Ascending aorta (tissue), 2 donors: ENCODE data around the gene BRMS1L. TPM values are rescaled to one million over a fixed set of nuclear protein-coding genes. Genes with fewer than 3 reads are reported as not detected.
"Not testable (repeated sequence)": the region's sequence is repeated elsewhere in the genome, so short reads cannot be mapped to it uniquely, and the experiment has no call there.

ENCODE experiments used
- DNase-seq, 2 donors: peaks; one replicate each; pipeline ENCODE4 v3.0.0-alpha.2; 2019; ENCODE audit warnings: low spot score in 2 of 2
- H3K27ac ChIP-seq, 2 donors: fragments of 200-600 bp; sonication (generic); one replicate each; pipeline ENCODE4 v1.5.1; 2016 to 2017; ENCODE audit warnings: mild to moderate bottlenecking in 1 of 2
- H3K27me3 ChIP-seq: fragments of 200-600 bp; sonication (generic); one replicate; pipeline ENCODE4 v1.5.1; 2017
- H3K36me3 ChIP-seq, 2 donors: fragments of 200-600 bp; sonication (generic); one replicate each; pipeline ENCODE4 v1.5.1; 2016
- H3K4me1 ChIP-seq, 2 donors: fragments of 200-600 bp; sonication (generic); one replicate each; pipeline ENCODE4 v1.5.1; 2016 to 2017; ENCODE audit warnings: mild to moderate bottlenecking in 1 of 2
- H3K4me3 ChIP-seq, 2 donors: fragments of 200-600 bp; sonication (generic); one replicate each; pipeline ENCODE4 v1.5.1; 2016 to 2017; ENCODE audit warnings: mild to moderate bottlenecking in 1 of 2
- H3K9me3 ChIP-seq, 2 donors: fragments of 200-600 bp; sonication (generic); one replicate each; pipeline ENCODE4 v1.5.1; 2016
- CTCF ChIP-seq, 3 experiments: fragments of 200-600 bp in 2 of 3; fragments of 450-650 bp in 1 of 3; sonication (generic) in 2 of 3; IDR thresholded peaks; one replicate each; pipeline ENCODE4 v1.5.1; 2016 to 2019; ENCODE audit warnings: antibody characterized with exemption in 3 of 3, mild to moderate bottlenecking in 1 of 3, moderate library complexity in 1 of 3
- intact Hi-C: fragments of 100-400 bp; cut with DNase I; formaldehyde crosslinking; loops from one replicate; pipeline ENCODE4 v1.15.1; 2023
- total RNA-seq: library from RNA; depleted of rRNA; stranded (reverse); fragments of >200 nt; gene quantifications from one replicate; pipeline ENCODE4 v1.1.0, GENCODE V29; 2016

BRMS1L gene
- total RNA-seq, 1 donor from 2014 or later: 7.7 TPM

GRCh38 chr14:35825968-35826217 lies 245 bp upstream of the BRMS1L start:
- Histone ChIP-seq H3K36me3 (no peaks in the 10 kb centered on the region), H3K27ac (peak overlapping the region; percentile 98 to 99), H3K4me1 (peaks cover 0 to 4% of the 10 kb centered on the region in 2 donors), H3K9me3 (no peaks in the 10 kb centered on the region), H3K27me3 (no peaks in the 10 kb centered on the region), H3K4me3 (peak overlapping the region; percentile 90 to 92)
- no peak for DNase-seq
- intact Hi-C loops: loop anchor here (1.0 to 10.0 kb wide), 6 partner anchors 17 to 951 kb away; partner anchors contain the start of genes BAZ1A, FAM177A1, MBIP and NFKBIA
- TF ChIP-seq CTCF (IDR thresholded peaks at IDR 0.05): no peak

- DNase-seq: no peak
- intact Hi-C loops: loop anchor here (1.0 to 10.0 kb wide), 6 partner anchors 18 to 952 kb away; partner anchors contain the start of genes BAZ1A, FAM177A1, MBIP and NFKBIA
Measured at GRCh38 chr14:35826952-35827416, 846 bp downstream of the BRMS1L start.

GRCh38 chr14:35827678-35828472 lies 1.7 kb downstream of the BRMS1L start:
- peak overlapping the region in 1 of 2 donors; percentile 90 for H3K4me3 ChIP-seq
- H3K4me1 ChIP-seq: peaks cover 0 to 4% of the 10 kb centered on the region in 2 donors
- H3K36me3 ChIP-seq: peaks cover 3 to 16% of the 10 kb centered on the region in 2 donors
- no peak for TF ChIP-seq CTCF (IDR thresholded peaks at IDR 0.05)
- H3K27ac ChIP-seq: no peak overlapping the region
- H3K9me3 ChIP-seq: no peaks in the 10 kb centered on the region
- intact Hi-C loops: loop anchor here (2.0 to 10.0 kb wide), 5 partner anchors 39 to 953 kb away; partner anchors contain the start of genes BAZ1A, FAM177A1, MBIP and NFKBIA
- DNase-seq: no peak
- no peaks in the 10 kb centered on the region for H3K27me3 ChIP-seq

More at GRCh38 chr14:35826952-35827416, 846 bp downstream of the BRMS1L start:
- Histone ChIP-seq H3K4me3 (peak overlapping the region; percentile 90 to 92), H3K27me3 (no peaks in the 10 kb centered on the region), H3K9me3 (no peaks in the 10 kb centered on the region), H3K27ac (peak overlapping the region; percentile 98 to 99), H3K4me1 (peaks cover 0 to 4% of the 10 kb centered on the region in 2 donors), H3K36me3 (peaks cover 3 to 8% of the 10 kb centered on the region in 2 donors)
- TF ChIP-seq CTCF (IDR thresholded peaks at IDR 0.05): no peak

- intact Hi-C loops: loop anchor here (10.0 kb wide), 3 partner anchors 425 to 955 kb away; partner anchors contain the start of genes BAZ1A, FAM177A1 and NFKBIA
- H3K27ac ChIP-seq: no peak overlapping the region
- peaks cover 0 to 4% of the 10 kb centered on the region in 2 donors for H3K4me1 ChIP-seq
- H3K4me3 ChIP-seq: no peak overlapping the region
- H3K27me3 ChIP-seq: no peaks in the 10 kb centered on the region
- H3K36me3 ChIP-seq: peaks cover 3 to 20% of the 10 kb centered on the region in 2 donors
- H3K9me3 ChIP-seq: no peaks in the 10 kb centered on the region
- no peak for DNase-seq
- TF ChIP-seq CTCF (IDR thresholded peaks at IDR 0.05): no peak
Measured at GRCh38 chr14:35829449-35829848, 3.3 kb downstream of the BRMS1L start.

GRCh38 chr14:35835208-35835982 lies 9.3 kb downstream of the BRMS1L start:
- Histone ChIP-seq H3K36me3 (peaks cover 3 to 59% of the 10 kb centered on the region in 2 donors), H3K27me3 (no peaks in the 10 kb centered on the region), H3K9me3 (peaks cover 0 to 11% of the 10 kb centered on the region in 2 donors), H3K27ac (no peak overlapping the region), H3K4me3 (no peak overlapping the region), H3K4me1 (no peaks in the 10 kb centered on the region)
- no peak for TF ChIP-seq CTCF (IDR thresholded peaks at IDR 0.05)
- no peak for DNase-seq
- intact Hi-C loops: no loop called here

GRCh38 chr14:35841704-35842103 lies 15.6 kb downstream of the BRMS1L start:
- Histone ChIP-seq H3K9me3 (peaks cover 3 to 33% of the 10 kb centered on the region in 2 donors), H3K36me3 (peaks cover 31 to 77% of the 10 kb centered on the region in 2 donors)
- intact Hi-C loops, H3K27me3 ChIP-seq, DNase-seq, H3K4me3 ChIP-seq, H3K4me1 ChIP-seq, H3K27ac ChIP-seq: not testable (repeated sequence)

GRCh38 chr14:35842245-35842644 lies 16.1 kb downstream of the BRMS1L start:
- intact Hi-C loops, H3K27me3 ChIP-seq, H3K4me3 ChIP-seq, H3K27ac ChIP-seq, DNase-seq, H3K4me1 ChIP-seq: not testable (repeated sequence)
- peaks cover 3 to 33% of the 10 kb centered on the region in 2 donors for H3K9me3 ChIP-seq
- H3K36me3 ChIP-seq: peaks cover 36 to 76% of the 10 kb centered on the region in 2 donors
